NB4 (cell line): ENCODE measurements around the gene SGO2.

Source experiments
- DNase-seq: peaks from one replicate; pipeline ENCODE4 v3.0.0; 2010; ENCODE audit warnings: low read depth
- H3K4me3 ChIP-seq: one replicate; pipeline ENCODE4 v1.5.1; 2011; ENCODE audit warnings: mild to moderate bottlenecking, low read depth, low read length, moderate library complexity
- MAX ChIP-seq: IDR thresholded peaks from 2 replicates; pipeline ENCODE4 v1.6.1; 2011; ENCODE audit warnings: low read depth, low read length
- MYC ChIP-seq: IDR thresholded peaks from 2 replicates; pipeline ENCODE4 v1.6.1; 2011; ENCODE audit warnings: low read depth, low read length
- POLR2A ChIP-seq: IDR thresholded peaks from 2 replicates; pipeline ENCODE4 v1.6.1; 2011; ENCODE audit warnings: mild to moderate bottlenecking; ENCODE audit not compliant: insufficient read length; ENCODE audit errors: extremely low read depth
- TF ChIP-seq, protein P1 (sequence below): IDR thresholded peaks from one replicate; pipeline ENCODE4 v1.5.1; 2012; ENCODE audit warnings: low read depth, low read length

Gene SGO2

GRCh38 chr2:200509612-200510433, 16.2 kb upstream of the SGO2 start, which contains the start of gene KCTD18:
TSS of gene KCTD18 (minus strand) at chr2:200510068. CDS start at chr2:200507016, 3,052 bp downstream.
- DNase-seq: peak; percentile 95
- TF ChIP-seq, protein P1, sequence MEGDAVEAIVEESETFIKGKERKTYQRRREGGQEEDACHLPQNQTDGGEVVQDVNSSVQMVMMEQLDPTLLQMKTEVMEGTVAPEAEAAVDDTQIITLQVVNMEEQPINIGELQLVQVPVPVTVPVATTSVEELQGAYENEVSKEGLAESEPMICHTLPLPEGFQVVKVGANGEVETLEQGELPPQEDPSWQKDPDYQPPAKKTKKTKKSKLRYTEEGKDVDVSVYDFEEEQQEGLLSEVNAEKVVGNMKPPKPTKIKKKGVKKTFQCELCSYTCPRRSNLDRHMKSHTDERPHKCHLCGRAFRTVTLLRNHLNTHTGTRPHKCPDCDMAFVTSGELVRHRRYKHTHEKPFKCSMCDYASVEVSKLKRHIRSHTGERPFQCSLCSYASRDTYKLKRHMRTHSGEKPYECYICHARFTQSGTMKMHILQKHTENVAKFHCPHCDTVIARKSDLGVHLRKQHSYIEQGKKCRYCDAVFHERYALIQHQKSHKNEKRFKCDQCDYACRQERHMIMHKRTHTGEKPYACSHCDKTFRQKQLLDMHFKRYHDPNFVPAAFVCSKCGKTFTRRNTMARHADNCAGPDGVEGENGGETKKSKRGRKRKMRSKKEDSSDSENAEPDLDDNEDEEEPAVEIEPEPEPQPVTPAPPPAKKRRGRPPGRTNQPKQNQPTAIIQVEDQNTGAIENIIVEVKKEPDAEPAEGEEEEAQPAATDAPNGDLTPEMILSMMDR: peak; percentile 62
- TF ChIP-seq MYC (no peak; the same call in none of the 2 replicates), MAX (0 out of 2 replicates have a peak, but pooled peaks have one; percentile 43), POLR2A (peak; percentile 78)
- peak within 1 kb of the TSS; percentile 81 for H3K4me3 ChIP-seq

DNA sequence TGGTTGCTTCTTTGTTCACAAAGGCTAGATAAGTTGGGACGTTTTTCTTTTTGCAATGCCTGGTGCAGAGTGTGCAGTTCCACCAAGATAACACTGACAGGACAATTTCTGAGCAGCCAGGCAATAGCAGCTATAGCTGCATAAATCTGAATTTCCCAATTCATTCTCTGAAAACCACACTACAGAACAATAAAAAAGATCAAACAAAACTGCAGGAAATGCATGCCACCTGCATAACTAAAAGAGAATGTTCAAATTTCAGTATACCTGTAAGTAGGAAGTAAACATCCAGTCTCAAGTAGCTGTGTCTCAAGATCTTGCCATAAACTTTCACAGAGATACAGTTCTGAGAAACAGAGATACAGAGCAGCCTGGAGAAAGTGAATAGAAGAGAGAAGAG, 10.9 kb upstream of the SGO2 start:
- no peak for DNase-seq
- TF ChIP-seq MYC: no peak
- no peak for TF ChIP-seq MAX
- TF ChIP-seq POLR2A: no peak
- TF ChIP-seq, protein P1: no peak
- no peak overlapping the region for H3K4me3 ChIP-seq

GRCh38 chr2:200523158-200523557, 2.8 kb upstream of the SGO2 start:
- TF ChIP-seq, protein P1: no peak
- TF ChIP-seq POLR2A (no peak), MAX (no peak), MYC (no peak)
- DNase-seq: no peak
- no peak overlapping the region for H3K4me3 ChIP-seq

- no peak for TF ChIP-seq MAX
- H3K4me3 ChIP-seq: no peak overlapping the region
- no peak for DNase-seq
Measured at GRCh38 chr2:200523604-200524003, 2.4 kb upstream of the SGO2 start.

DNA sequence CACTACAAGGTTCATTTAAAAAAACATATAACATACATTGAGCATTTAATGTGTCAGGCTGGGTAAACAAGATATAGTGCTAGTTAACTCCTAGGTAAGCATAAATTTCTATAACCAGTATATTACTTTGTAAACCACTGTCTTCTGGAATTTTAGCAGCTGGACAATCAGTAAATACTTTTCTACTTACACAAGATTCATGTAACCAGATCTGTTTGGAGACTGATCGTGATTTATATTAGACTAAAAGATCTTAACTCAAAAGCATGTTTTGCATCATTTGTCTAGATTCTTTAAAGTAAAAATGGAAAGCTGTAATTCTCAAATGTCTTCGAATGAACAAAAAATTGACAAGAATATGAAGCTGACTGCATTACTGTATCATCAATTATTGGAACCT, 941 bp upstream of the SGO2 start:
- no peak for DNase-seq
- no peak for TF ChIP-seq POLR2A
- TF ChIP-seq, protein P1: no peak
- H3K4me3 ChIP-seq: no peak overlapping the region

DNA sequence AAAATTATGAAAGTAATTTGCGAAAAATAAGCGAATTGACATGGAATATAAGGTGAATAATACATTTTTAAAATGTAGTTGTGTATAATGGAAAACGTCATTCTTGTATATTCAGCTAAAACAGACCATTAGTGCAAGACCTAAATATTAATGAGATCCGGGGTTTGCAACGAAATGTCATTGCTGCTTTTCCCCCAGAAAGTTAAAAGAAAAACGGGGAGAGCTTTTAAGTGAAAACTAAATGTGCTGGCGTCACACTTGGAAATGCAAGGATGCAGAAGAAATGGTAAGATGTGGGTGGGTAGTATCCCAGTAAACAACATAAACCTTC, 491 bp upstream of the SGO2 start:
- DNase-seq: no peak
- H3K4me3 ChIP-seq: peak overlapping the region; percentile 96
- TF ChIP-seq, protein P1: no peak
- TF ChIP-seq POLR2A (no peak), MYC (no peak), MAX (no peak)
